H9 (cell line): ENCODE measurements around the gene APP. TPM values are rescaled to one million over a fixed set of nuclear protein-coding genes. Genes with fewer than 3 reads are reported as not detected.

Source experiments
- DNase-seq: peaks from one replicate; pipeline ENCODE4 v3.0.0-alpha.2; 2017
- H2AFZ ChIP-seq: one replicate; pipeline ENCODE4 v1.6.1; 2013; ENCODE audit warnings: mild to moderate bottlenecking, low read length, control low read depth, moderate library complexity
- H2AK5ac ChIP-seq: 2 replicates; pipeline ENCODE4 v1.6.1; 2013; ENCODE audit warnings: low read length, control low read depth, mixed read lengths; ENCODE audit not compliant: insufficient read length
- H2BK120ac ChIP-seq: one replicate; pipeline ENCODE4 v1.6.1; 2013; ENCODE audit warnings: low read depth, mild to moderate bottlenecking, low read length, control low read depth, inconsistent platforms; ENCODE audit not compliant: poor library complexity, severe bottlenecking
- H2BK12ac ChIP-seq: 2 replicates; pipeline ENCODE4 v1.6.1; 2013; ENCODE audit warnings: low read length, control low read depth, mixed read lengths, low read depth; ENCODE audit not compliant: insufficient read length
- H2BK15ac ChIP-seq: 2 replicates; pipeline ENCODE4 v1.6.1; 2013; ENCODE audit warnings: low read depth, low read length, control low read depth
- H2BK20ac ChIP-seq: one replicate; pipeline ENCODE4 v1.6.1; 2013; ENCODE audit warnings: low read depth, mild to moderate bottlenecking, low read length, control low read depth, inconsistent platforms; ENCODE audit not compliant: poor library complexity, severe bottlenecking
- H2BK5ac ChIP-seq: 2 replicates; pipeline ENCODE4 v1.6.1; 2013; ENCODE audit warnings: low read length, control low read depth, mixed read lengths; ENCODE audit not compliant: insufficient read length
- H3K14ac ChIP-seq: 2 replicates; pipeline ENCODE4 v1.6.1; 2013; ENCODE audit warnings: low read length, control low read depth; ENCODE audit not compliant: insufficient read depth
- H3K18ac ChIP-seq: 2 replicates; pipeline ENCODE4 v1.6.1; 2013; ENCODE audit warnings: low read depth, mild to moderate bottlenecking, mixed read lengths, low read length, control low read depth; ENCODE audit not compliant: insufficient read length
- H3K23ac ChIP-seq: 2 replicates; pipeline ENCODE4 v1.6.1; 2013; ENCODE audit warnings: low read length, control low read depth, mixed read lengths, low read depth; ENCODE audit not compliant: insufficient read length
- H3K23me2 ChIP-seq: 2 replicates; pipeline ENCODE4 v1.6.1; 2013; ENCODE audit warnings: low read depth, mild to moderate bottlenecking, mixed read lengths, low read length, control low read depth; ENCODE audit not compliant: insufficient read length, poor library complexity, severe bottlenecking
- H3K27ac ChIP-seq: 2 replicates; pipeline ENCODE4 v1.5.1; 2013; ENCODE audit warnings: low read length, control low read depth, mixed read lengths, low read depth; ENCODE audit not compliant: insufficient read length
- H3K27me3 ChIP-seq: 2 replicates; pipeline ENCODE4 v1.6.1; 2013; ENCODE audit warnings: low read length, control low read depth, inconsistent platforms; ENCODE audit not compliant: insufficient read depth
- H3K4ac ChIP-seq: 2 replicates; pipeline ENCODE4 v1.6.1; 2013; ENCODE audit warnings: low read depth, mild to moderate bottlenecking, control low read depth, inconsistent platforms, low read length, moderate library complexity
- H3K4me1 ChIP-seq: 2 replicates; pipeline ENCODE4 v1.6.1; 2013; ENCODE audit warnings: low read length, control low read depth, inconsistent platforms; ENCODE audit not compliant: insufficient read depth
- H3K4me2 ChIP-seq: 2 replicates; pipeline ENCODE4 v1.6.1; 2013; ENCODE audit warnings: low read length, control low read depth, mixed read lengths; ENCODE audit not compliant: insufficient read length, insufficient read depth
- H3K56ac ChIP-seq: 2 replicates; pipeline ENCODE4 v1.6.1; 2013; ENCODE audit warnings: low read depth, mild to moderate bottlenecking, mixed read lengths, low read length, control low read depth; ENCODE audit not compliant: insufficient read length
- H3K79me1 ChIP-seq: 2 replicates; pipeline ENCODE4 v1.6.1; 2013; ENCODE audit warnings: low read depth, mild to moderate bottlenecking, moderate library complexity, low read length, control low read depth, inconsistent platforms; ENCODE audit not compliant: insufficient read depth, poor library complexity, severe bottlenecking
- H3K79me2 ChIP-seq: 2 replicates; pipeline ENCODE4 v1.6.1; 2013; ENCODE audit warnings: low read length, control low read depth, inconsistent platforms; ENCODE audit not compliant: insufficient read depth
- H3K9ac ChIP-seq: 2 replicates; pipeline ENCODE4 v1.6.1; 2013; ENCODE audit warnings: low read length, control low read depth, mixed read lengths; ENCODE audit not compliant: insufficient read length; ENCODE audit errors: extremely low read depth
- H3K9me3 ChIP-seq: one replicate; pipeline ENCODE4 v1.6.1; 2013; ENCODE audit warnings: low read depth, low read length, inconsistent platforms; ENCODE audit not compliant: control insufficient read depth
- H3T11ph ChIP-seq: one replicate; pipeline ENCODE4 v1.6.1; 2013; ENCODE audit warnings: mild to moderate bottlenecking, low read length, control low read depth, inconsistent platforms
- H4K20me1 ChIP-seq: one replicate; pipeline ENCODE4 v1.6.1; 2013; ENCODE audit not compliant: control insufficient read depth, insufficient read length, insufficient read depth
- H4K5ac ChIP-seq: 2 replicates; pipeline ENCODE4 v1.6.1; 2013; ENCODE audit warnings: low read depth, mild to moderate bottlenecking, mixed read lengths, low read length, control low read depth; ENCODE audit not compliant: insufficient read length
- H4K8ac ChIP-seq: replicated peaks from 2 replicates; pipeline ENCODE4 v1.6.1; 2013; ENCODE audit warnings: low read length, control low read depth, mixed read lengths, low read depth; ENCODE audit not compliant: insufficient read length
- H4K91ac ChIP-seq: 2 replicates; pipeline ENCODE4 v1.6.1; 2013; ENCODE audit warnings: low read depth, mild to moderate bottlenecking, moderate library complexity, mixed read lengths, low read length, control low read depth; ENCODE audit not compliant: insufficient read length
- H3K27ac Mint-ChIP-seq, 3 experiments: 2 replicates in 2 of 3; 3 replicates in 1 of 3; pipeline ENCODE4 v1.8.0; 2020 to 2021; ENCODE audit warnings: mixed read lengths in 3 of 3, mild to moderate bottlenecking in 1 of 3, moderate library complexity in 1 of 3
- H3K27me3 Mint-ChIP-seq: 2 replicates; pipeline ENCODE4 v1.8.0; 2021; ENCODE audit warnings: low read depth, mild to moderate bottlenecking, moderate library complexity, mixed read lengths
- H3K36me3 Mint-ChIP-seq, 3 experiments: 2 replicates in 2 of 3; 3 replicates in 1 of 3; pipeline ENCODE4 v1.8.0; 2020 to 2021; ENCODE audit warnings: low read depth in 3 of 3, mixed read lengths in 3 of 3; ENCODE audit not compliant: insufficient read depth in 1 of 3
- H3K4me1 Mint-ChIP-seq, 2 experiments: 2 replicates each; pipeline ENCODE4 v1.8.0; 2020; ENCODE audit warnings: mixed read lengths in 2 of 2
- H3K4me3 Mint-ChIP-seq, 2 experiments: 2 replicates in 1 of 2; 3 replicates in 1 of 2; pipeline ENCODE4 v1.8.0; 2020 to 2021; ENCODE audit warnings: mild to moderate bottlenecking in 2 of 2, mixed read lengths in 2 of 2, moderate library complexity in 1 of 2
- H3K9me3 Mint-ChIP-seq, 2 experiments: 2 replicates in 1 of 2; 3 replicates in 1 of 2; pipeline ENCODE4 v1.8.0; 2020; ENCODE audit warnings: mild to moderate bottlenecking in 2 of 2, mixed read lengths in 2 of 2, moderate library complexity in 1 of 2
- WGBS: extraction: QIAGEN DNeasy Blood & Tissue Kit; methylation state at CpG from one replicate; pipeline ENCODE4 v1.1.7; 2013; ENCODE audit warnings: missing lambda C conversion rate, low lambda C conversion rate, mixed read lengths; ENCODE audit not compliant: insufficient read length; ENCODE audit errors: extremely low coverage; 5-methylcytosine and 5-hydroxymethylcytosine counted together
- total RNA-seq: library from RNA; stranded (reverse); gene quantifications from 2 replicates; pipeline ENCODE4 v1.2.1, GENCODE V29; 2021
- TF ChIP-seq, protein P1 (sequence below): fragments of 200-600 bp; sonication (generic); conservative IDR thresholded peaks from 3 replicates; pipeline ENCODE4 v1.8.0; 2021; ENCODE audit warnings: antibody characterized with exemption, mild to moderate bottlenecking

Gene APP
- total RNA-seq, 1 experiment from 2014 or later = 380 TPM

DNA sequence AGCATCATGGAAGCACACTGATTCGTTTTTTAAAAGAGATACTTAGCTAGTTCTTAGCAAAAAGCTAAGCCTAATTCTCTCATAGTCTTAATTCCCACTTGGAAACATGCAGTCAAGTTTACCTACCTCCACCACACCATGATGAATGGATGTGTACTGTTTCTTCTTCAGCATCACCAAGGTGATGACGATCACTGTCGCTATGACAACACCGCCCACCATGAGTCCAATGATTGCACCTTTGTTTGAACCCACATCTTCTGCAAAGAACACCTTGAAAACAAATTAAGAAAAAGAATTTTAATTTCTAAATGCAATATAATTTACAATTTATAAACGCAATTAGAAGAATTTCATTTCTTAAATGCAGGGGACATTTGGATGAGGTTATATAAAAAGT, 279.0 kb downstream of the APP start:
- no peaks in the 10 kb centered on the region for H3K9me3 ChIP-seq
- no peak overlapping the region for H2BK20ac ChIP-seq
- no peak overlapping the region for H2AFZ ChIP-seq
- no peak overlapping the region for H3K18ac ChIP-seq
- H3K27ac ChIP-seq = no peak overlapping the region
- H3K4me3 Mint-ChIP-seq = no peak overlapping the region
- H2AK5ac ChIP-seq = no peak overlapping the region
- H4K8ac ChIP-seq = no peak overlapping the region
- H3K9ac ChIP-seq = no peak overlapping the region
- DNase-seq = no peak
- H3K4me1 ChIP-seq = no peaks in the 10 kb centered on the region
- no peak overlapping the region for H3K14ac ChIP-seq
- no peak overlapping the region for H3T11ph ChIP-seq
- H3K56ac ChIP-seq = no peak overlapping the region
- no peaks in the 10 kb centered on the region for H3K27me3 ChIP-seq
- no peak overlapping the region for H2BK5ac ChIP-seq
- no peak overlapping the region for H4K5ac ChIP-seq
- no peaks in the 10 kb centered on the region for H3K27me3 Mint-ChIP-seq
- peaks cover 56 to 78% (median 67%) of the 10 kb centered on the region in 3 experiments for H3K36me3 Mint-ChIP-seq
- WGBS = no CpG with 5 or more reads among the region's 5 CpGs
- no peaks in the 10 kb centered on the region for H3K23me2 ChIP-seq
- TF ChIP-seq, protein P1, sequence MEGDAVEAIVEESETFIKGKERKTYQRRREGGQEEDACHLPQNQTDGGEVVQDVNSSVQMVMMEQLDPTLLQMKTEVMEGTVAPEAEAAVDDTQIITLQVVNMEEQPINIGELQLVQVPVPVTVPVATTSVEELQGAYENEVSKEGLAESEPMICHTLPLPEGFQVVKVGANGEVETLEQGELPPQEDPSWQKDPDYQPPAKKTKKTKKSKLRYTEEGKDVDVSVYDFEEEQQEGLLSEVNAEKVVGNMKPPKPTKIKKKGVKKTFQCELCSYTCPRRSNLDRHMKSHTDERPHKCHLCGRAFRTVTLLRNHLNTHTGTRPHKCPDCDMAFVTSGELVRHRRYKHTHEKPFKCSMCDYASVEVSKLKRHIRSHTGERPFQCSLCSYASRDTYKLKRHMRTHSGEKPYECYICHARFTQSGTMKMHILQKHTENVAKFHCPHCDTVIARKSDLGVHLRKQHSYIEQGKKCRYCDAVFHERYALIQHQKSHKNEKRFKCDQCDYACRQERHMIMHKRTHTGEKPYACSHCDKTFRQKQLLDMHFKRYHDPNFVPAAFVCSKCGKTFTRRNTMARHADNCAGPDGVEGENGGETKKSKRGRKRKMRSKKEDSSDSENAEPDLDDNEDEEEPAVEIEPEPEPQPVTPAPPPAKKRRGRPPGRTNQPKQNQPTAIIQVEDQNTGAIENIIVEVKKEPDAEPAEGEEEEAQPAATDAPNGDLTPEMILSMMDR = no peak
- H3K27ac Mint-ChIP-seq = no peak overlapping the region
- no peak overlapping the region for H3K4me2 ChIP-seq
- no peaks in the 10 kb centered on the region for H3K79me1 ChIP-seq
- no peak overlapping the region for H2BK120ac ChIP-seq
- no peak overlapping the region for H3K23ac ChIP-seq
- no peak overlapping the region for H3K4ac ChIP-seq
- H4K20me1 ChIP-seq = no peaks in the 10 kb centered on the region
- H2BK12ac ChIP-seq = no peak overlapping the region
- H3K9me3 Mint-ChIP-seq = no peaks in the 10 kb centered on the region; a peak in 2 of 5 replicates
- H3K79me2 ChIP-seq = no peaks in the 10 kb centered on the region
- H4K91ac ChIP-seq = no peak overlapping the region
- no peak overlapping the region for H2BK15ac ChIP-seq
- H3K4me1 Mint-ChIP-seq = no peaks in the 10 kb centered on the region
